ENCODE measurements around the gene USF3. TPM values are rescaled to one million over a fixed set of nuclear protein-coding genes. Genes with fewer than 3 reads are reported as not detected.
A peak's percentile ranks its signal among the peaks of the same experiment; 100 is the strongest.

The USF3 gene
- 7.8 TPM for polyA plus RNA-seq (2013, experiment 1 of 2)
- 7.9 TPM for polyA plus RNA-seq (2013, experiment 2 of 2)

GRCh38 chr3:113695786-113696645 is at the start of gene USF3:
USF3 (minus strand) TSS chr3:113696642; CDS start chr3:113674878, 21,764 bp downstream.
- Histone ChIP-seq H3K56ac (ENCODE audit: low read length) (peak within 1 kb of the TSS; percentile 94), H3K27ac (ENCODE audit: low read depth, low read length) (peak within 1 kb of the TSS; percentile 99), H3K27me3 (ENCODE audit: insufficient read depth, low read length, poor library complexity) (no peaks in the 10 kb centered on the region), H2BK120ac (ENCODE audit: low read depth, low read length) (peak within 1 kb of the TSS; percentile 33), H4K5ac (ENCODE audit: low read length) (no peak within 1 kb of the TSS), H3K4me3 (ENCODE audit: low read length) (peak within 1 kb of the TSS; percentile 95), H3K79me1 (ENCODE audit: low read length) (peaks cover 5% of the 10 kb centered on the region), H2BK15ac (replicated peaks; ENCODE audit: low read depth) (peak within 1 kb of the TSS; percentile 48), H3K4ac (ENCODE audit: low read depth, low read length) (peak within 1 kb of the TSS; percentile 58), H3K4me1 (ENCODE audit: control insufficient read depth, low read depth, low read length) (peaks cover 7% of the 10 kb centered on the region), H2AK5ac (ENCODE audit: low read length) (no peak within 1 kb of the TSS), H3K4me2 (ENCODE audit: low read length) (peak within 1 kb of the TSS; percentile 79), H3K79me2 (ENCODE audit: control insufficient read depth, insufficient read depth, low read length) (no peaks in the 10 kb centered on the region), H3K9ac (ENCODE audit: low read length) (peak within 1 kb of the TSS; percentile 82), H3K23ac (ENCODE audit: low read length) (no peak within 1 kb of the TSS), H3K18ac (ENCODE audit: low read length) (peak within 1 kb of the TSS; percentile 98), H4K8ac (ENCODE audit: low read depth, low read length) (no peak within 1 kb of the TSS), H2BK5ac (ENCODE audit: low read length) (no peak within 1 kb of the TSS), H3K36me3 (ENCODE audit: control insufficient read depth, insufficient read depth, low read length) (no peaks in the 10 kb centered on the region)
- DNase-seq, result peak; percentile 72
- no CpG with 5 or more reads among the region's 75 CpGs for WGBS (ENCODE audit: extremely low coverage, insufficient coverage, low lambda C conversion rate)

GRCh38 chr3:113745756-113746547 is 49.5 kb upstream of the USF3 start, which contains the start of gene NAA50:
NAA50 (minus strand) TSS chr3:113746249; CDS start chr3:113745949, 300 bp downstream.
- Histone ChIP-seq H4K8ac (ENCODE audit: low read depth, low read length) (peak within 1 kb of the TSS; percentile 100), H3K4me2 (ENCODE audit: low read length) (peak within 1 kb of the TSS; percentile 87), H3K79me1 (ENCODE audit: low read length) (peaks cover 7% of the 10 kb centered on the region), H2AK5ac (ENCODE audit: low read length) (no peak within 1 kb of the TSS), H3K4me3 (ENCODE audit: low read length) (peak within 1 kb of the TSS; percentile 73), H3K56ac (ENCODE audit: low read length) (peak within 1 kb of the TSS; percentile 97), H3K4ac (ENCODE audit: low read depth, low read length) (peak within 1 kb of the TSS; percentile 90), H3K27ac (ENCODE audit: low read depth, low read length) (peak within 1 kb of the TSS; percentile 86), H3K4me1 (ENCODE audit: control insufficient read depth, low read depth, low read length) (peaks cover 4% of the 10 kb centered on the region), H3K36me3 (ENCODE audit: control insufficient read depth, insufficient read depth, low read length) (no peaks in the 10 kb centered on the region), H3K79me2 (ENCODE audit: control insufficient read depth, insufficient read depth, low read length) (peaks cover 50% of the 10 kb centered on the region), H3K9ac (ENCODE audit: low read length) (peak within 1 kb of the TSS; percentile 97), H3K18ac (ENCODE audit: low read length) (peak within 1 kb of the TSS; percentile 99), H2BK15ac (replicated peaks; ENCODE audit: low read depth) (no peak within 1 kb of the TSS), H2BK120ac (ENCODE audit: low read depth, low read length) (no peak within 1 kb of the TSS), H4K5ac (ENCODE audit: low read length) (peak within 1 kb of the TSS; percentile 44), H3K23ac (ENCODE audit: low read length) (no peak within 1 kb of the TSS), H2BK5ac (ENCODE audit: low read length) (peak within 1 kb of the TSS; percentile 79), H3K27me3 (ENCODE audit: insufficient read depth, low read length, poor library complexity) (no peaks in the 10 kb centered on the region)
- peak; percentile 95 for DNase-seq
- no CpG with 5 or more reads among the region's 72 CpGs for WGBS (ENCODE audit: extremely low coverage, insufficient coverage, low lambda C conversion rate)

GRCh38 chr3:113744941-113745755 is 48.7 kb upstream of the USF3 start:
- H3K4ac ChIP-seq (ENCODE audit: low read depth, low read length), result no peak overlapping the region
- peaks cover 7% of the 10 kb centered on the region for H3K79me1 ChIP-seq (ENCODE audit: low read length)
- H3K4me3 ChIP-seq (ENCODE audit: low read length), result peak overlapping the region; percentile 73
- no CpG with 5 or more reads among the region's 35 CpGs for WGBS (ENCODE audit: extremely low coverage, insufficient coverage, low lambda C conversion rate)
- H3K27ac ChIP-seq (ENCODE audit: low read depth, low read length), result peak overlapping the region; percentile 85
- no peak overlapping the region for H2AK5ac ChIP-seq (ENCODE audit: low read length)
- H3K36me3 ChIP-seq (ENCODE audit: control insufficient read depth, insufficient read depth, low read length), result no peaks in the 10 kb centered on the region
- peaks cover 4% of the 10 kb centered on the region for H3K4me1 ChIP-seq (ENCODE audit: control insufficient read depth, low read depth, low read length)
- H2BK120ac ChIP-seq (ENCODE audit: low read depth, low read length), result no peak overlapping the region
- H3K9ac ChIP-seq (ENCODE audit: low read length), result peak overlapping the region; percentile 97
- DNase-seq, result peak; percentile 92
- H3K56ac ChIP-seq (ENCODE audit: low read length), result peak overlapping the region; percentile 97
- H3K79me2 ChIP-seq (ENCODE audit: control insufficient read depth, insufficient read depth, low read length), result peaks cover 57% of the 10 kb centered on the region
- H3K27me3 ChIP-seq (ENCODE audit: insufficient read depth, low read length, poor library complexity), result no peaks in the 10 kb centered on the region
- peak overlapping the region; percentile 1 for H4K8ac ChIP-seq (ENCODE audit: low read depth, low read length)
- no peak overlapping the region for H3K23ac ChIP-seq (ENCODE audit: low read length)
- no peak overlapping the region for H2BK15ac ChIP-seq (replicated peaks; ENCODE audit: low read depth)
- no peak overlapping the region for H4K5ac ChIP-seq (ENCODE audit: low read length)
- H2BK5ac ChIP-seq (ENCODE audit: low read length), result no peak overlapping the region
- H3K18ac ChIP-seq (ENCODE audit: low read length), result peak overlapping the region; percentile 94
- H3K4me2 ChIP-seq (ENCODE audit: low read length), result peak overlapping the region; percentile 30

GRCh38 chr3:113743006-113743630 is 46.7 kb upstream of the USF3 start:
- no peak overlapping the region for H3K27ac ChIP-seq (ENCODE audit: low read depth, low read length)
- no peak overlapping the region for H2BK120ac ChIP-seq (ENCODE audit: low read depth, low read length)
- no peak overlapping the region for H2BK15ac ChIP-seq (replicated peaks; ENCODE audit: low read depth)
- H3K56ac ChIP-seq (ENCODE audit: low read length), result no peak overlapping the region
- H3K4me2 ChIP-seq (ENCODE audit: low read length), result no peak overlapping the region
- H2AK5ac ChIP-seq (ENCODE audit: low read length), result no peak overlapping the region
- no peak overlapping the region for H3K23ac ChIP-seq (ENCODE audit: low read length)
- WGBS (ENCODE audit: extremely low coverage, insufficient coverage, low lambda C conversion rate), result no CpG with 5 or more reads among the region's 7 CpGs
- no peak for DNase-seq
- no peaks in the 10 kb centered on the region for H3K36me3 ChIP-seq (ENCODE audit: control insufficient read depth, insufficient read depth, low read length)
- no peak overlapping the region for H4K5ac ChIP-seq (ENCODE audit: low read length)
- H2BK5ac ChIP-seq (ENCODE audit: low read length), result no peak overlapping the region
- peaks cover 66% of the 10 kb centered on the region for H3K79me2 ChIP-seq (ENCODE audit: control insufficient read depth, insufficient read depth, low read length)
- no peaks in the 10 kb centered on the region for H3K27me3 ChIP-seq (ENCODE audit: insufficient read depth, low read length, poor library complexity)
- peaks cover 10% of the 10 kb centered on the region for H3K79me1 ChIP-seq (ENCODE audit: low read length)
- H3K4me3 ChIP-seq (ENCODE audit: low read length), result no peak overlapping the region
- no peak overlapping the region for H3K18ac ChIP-seq (ENCODE audit: low read length)
- no peak overlapping the region for H4K8ac ChIP-seq (ENCODE audit: low read depth, low read length)
- H3K4ac ChIP-seq (ENCODE audit: low read depth, low read length), result no peak overlapping the region
- peak overlapping the region; percentile 30 for H3K9ac ChIP-seq (ENCODE audit: low read length)
- peaks cover 4% of the 10 kb centered on the region for H3K4me1 ChIP-seq (ENCODE audit: control insufficient read depth, low read depth, low read length)

GRCh38 chr3:113741620-113742019 is 45.2 kb upstream of the USF3 start:
- Histone ChIP-seq H4K8ac (ENCODE audit: low read depth, low read length) (no peak overlapping the region), H2BK5ac (ENCODE audit: low read length) (no peak overlapping the region), H4K5ac (ENCODE audit: low read length) (no peak overlapping the region), H3K4me2 (ENCODE audit: low read length) (no peak overlapping the region), H2BK15ac (replicated peaks; ENCODE audit: low read depth) (no peak overlapping the region), H3K79me1 (ENCODE audit: low read length) (peaks cover 4% of the 10 kb centered on the region), H3K27me3 (ENCODE audit: insufficient read depth, low read length, poor library complexity) (no peaks in the 10 kb centered on the region), H3K36me3 (ENCODE audit: control insufficient read depth, insufficient read depth, low read length) (no peaks in the 10 kb centered on the region), H2BK120ac (ENCODE audit: low read depth, low read length) (no peak overlapping the region), H3K4me1 (ENCODE audit: control insufficient read depth, low read depth, low read length) (peaks cover 4% of the 10 kb centered on the region), H2AK5ac (ENCODE audit: low read length) (no peak overlapping the region), H3K27ac (ENCODE audit: low read depth, low read length) (no peak overlapping the region), H3K56ac (ENCODE audit: low read length) (no peak overlapping the region), H3K18ac (ENCODE audit: low read length) (no peak overlapping the region), H3K79me2 (ENCODE audit: control insufficient read depth, insufficient read depth, low read length) (peaks cover 78% of the 10 kb centered on the region), H3K4ac (ENCODE audit: low read depth, low read length) (no peak overlapping the region), H3K9ac (ENCODE audit: low read length) (no peak overlapping the region), H3K23ac (ENCODE audit: low read length) (no peak overlapping the region), H3K4me3 (ENCODE audit: low read length) (no peak overlapping the region)
- no CpG with 5 or more reads among the region's 1 CpG for WGBS (ENCODE audit: extremely low coverage, insufficient coverage, low lambda C conversion rate)
- no peak for DNase-seq
